Nucleus accumbens (tissue), 56 donors: ENCODE data around the gene GPR162.

Experiments
- DNase-seq, 56 donors: peaks; one replicate each; lab custom pipeline; 2025; lab: John Stamatoyannopoulos, UW

The GPR162 gene

DNA sequence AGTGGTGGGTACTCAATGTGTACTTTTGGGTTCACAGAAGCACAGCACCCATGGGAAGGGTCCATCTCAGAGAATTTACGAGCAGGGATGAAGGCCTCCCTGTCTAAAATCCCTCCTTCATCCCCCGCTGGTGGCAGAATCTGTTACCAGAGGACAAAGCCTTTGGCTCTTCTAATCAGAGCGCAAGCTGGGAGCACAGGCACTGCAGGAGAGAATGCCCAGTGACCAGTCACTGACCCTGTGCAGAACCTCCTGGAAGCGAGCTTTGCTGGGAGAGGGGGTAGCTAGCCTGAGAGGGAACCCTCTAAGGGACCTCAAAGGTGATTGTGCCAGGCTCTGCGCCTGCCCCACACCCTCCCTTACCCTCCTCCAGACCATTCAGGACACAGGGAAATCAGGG, 1.5 kb upstream of the GPR162 start:
- no peak for DNase-seq

DNA sequence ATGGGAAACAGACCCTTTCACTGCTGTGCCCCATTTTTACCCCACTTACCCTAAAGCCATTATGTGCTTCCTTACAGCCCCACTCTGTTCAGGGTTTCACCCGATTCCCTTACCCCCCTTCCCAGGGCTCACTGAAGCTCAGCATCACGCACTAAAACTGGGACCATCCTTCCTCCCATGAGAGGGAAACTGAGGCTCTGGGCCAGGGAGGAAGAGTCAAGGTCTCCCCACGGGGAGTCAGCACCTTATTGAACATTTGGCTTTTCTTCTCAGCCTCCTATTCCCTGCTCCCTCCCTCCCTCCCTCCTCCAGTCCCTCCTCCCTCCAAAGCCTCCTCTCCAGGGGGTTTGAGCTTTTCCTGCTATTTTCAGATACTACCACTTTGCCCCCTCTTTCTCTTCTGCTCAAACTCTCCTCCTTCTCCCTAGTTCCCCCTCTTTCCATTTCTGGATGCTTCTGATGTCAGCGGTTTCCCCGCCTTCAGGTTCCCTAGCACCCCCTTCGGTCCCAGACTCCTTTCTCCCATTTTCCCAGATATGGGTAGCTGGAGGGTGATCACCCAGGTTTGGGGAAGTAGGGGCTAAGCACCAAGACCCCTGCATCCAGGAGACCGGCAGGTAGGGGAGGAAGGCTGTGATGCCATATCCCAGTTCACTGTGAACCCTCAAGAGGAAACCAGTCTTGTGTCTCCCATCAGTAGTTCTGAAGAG, 960 bp downstream of the GPR162 start:
- peak in 4 of 56 donors; percentile 10 to 41 (median 22) for DNase-seq

- no peak for DNase-seq
Measured at GRCh38 chr12:6823182-6824084, 1.8 kb downstream of the GPR162 start.

DNA sequence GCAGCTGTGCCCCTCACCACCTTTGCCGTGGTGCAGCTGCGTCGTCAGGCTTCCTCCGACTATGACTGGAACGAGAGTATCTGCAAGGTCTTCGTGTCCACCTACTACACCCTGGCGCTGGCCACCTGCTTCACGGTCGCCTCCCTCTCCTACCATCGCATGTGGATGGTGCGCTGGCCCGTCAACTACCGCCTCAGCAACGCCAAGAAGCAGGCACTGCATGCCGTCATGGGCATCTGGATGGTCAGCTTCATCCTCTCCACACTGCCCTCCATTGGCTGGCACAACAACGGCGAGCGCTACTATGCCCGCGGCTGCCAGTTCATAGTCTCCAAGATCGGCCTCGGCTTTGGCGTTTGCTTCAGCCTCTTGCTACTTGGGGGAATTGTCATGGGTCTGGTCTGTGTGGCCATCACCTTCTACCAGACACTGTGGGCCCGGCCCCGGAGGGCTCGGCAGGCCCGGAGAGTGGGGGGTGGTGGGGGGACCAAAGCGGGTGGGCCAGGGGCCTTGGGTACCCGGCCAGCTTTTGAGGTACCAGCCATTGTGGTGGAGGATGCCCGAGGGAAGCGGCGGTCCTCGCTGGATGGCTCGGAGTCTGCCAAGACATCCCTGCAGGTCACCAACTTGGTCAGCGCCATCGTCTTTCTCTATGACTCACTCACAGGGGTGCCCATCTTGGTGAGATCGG, 2.6 kb downstream of the GPR162 start:
- DNase-seq: peak in 1 of 56 donors; percentile 9

- DNase-seq: no peak
Measured at GRCh38 chr12:6824901-6825381, 3.3 kb downstream of the GPR162 start.

- peak in 52 of 56 donors; percentile 26 to 90 (median 66) for DNase-seq
Measured at GRCh38 chr12:6825398-6826124, 3.9 kb downstream of the GPR162 start.

- no peak for DNase-seq
Measured at GRCh38 chr12:6826125-6826733, 4.6 kb downstream of the GPR162 start.

- DNase-seq: no peak
Measured at GRCh38 chr12:6826734-6827436, 5.3 kb downstream of the GPR162 start.

- peak in 52 of 56 donors; percentile 9 to 88 (median 54) for DNase-seq
Measured at GRCh38 chr12:6827437-6827911, 5.9 kb downstream of the GPR162 start.

DNA sequence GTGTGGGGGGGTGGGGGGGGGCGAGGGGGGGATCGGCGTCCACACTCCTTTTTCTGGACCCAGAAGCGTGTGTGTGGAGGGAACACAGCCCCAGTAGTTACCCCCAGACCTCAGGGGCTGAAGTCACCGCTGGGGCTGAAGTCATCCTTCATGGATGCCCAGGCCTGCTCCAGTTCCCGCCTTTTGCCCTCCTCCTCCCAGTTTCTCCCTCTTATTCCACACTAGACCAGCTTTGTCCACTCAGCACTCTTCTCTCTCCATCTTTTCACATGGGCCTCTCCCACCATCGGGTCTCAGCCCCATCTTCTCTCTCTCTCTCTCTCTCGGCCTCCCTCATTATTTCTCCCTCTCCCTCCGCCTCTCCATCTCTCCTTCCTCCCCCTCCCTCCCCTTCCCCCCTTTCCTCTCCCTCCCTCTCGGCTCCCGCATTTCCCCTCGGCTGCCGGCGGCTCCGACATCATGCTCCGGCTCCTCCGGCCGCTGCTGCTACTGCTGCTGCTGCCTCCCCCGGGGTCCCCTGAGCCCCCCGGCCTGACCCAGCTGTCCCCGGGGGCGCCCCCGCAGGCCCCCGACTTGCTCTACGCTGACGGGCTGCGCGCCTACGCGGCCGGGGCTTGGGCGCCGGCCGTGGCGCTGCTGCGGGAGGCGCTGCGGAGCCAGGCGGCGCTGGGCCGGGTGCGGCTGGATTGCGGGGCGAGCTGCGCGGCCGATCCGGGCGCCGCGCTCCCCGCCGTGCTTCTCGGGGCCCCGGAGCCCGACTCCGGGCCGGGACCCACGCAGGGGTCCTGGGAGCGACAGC, 6.6 kb downstream of the GPR162 start, which contains the start of gene P3H3:
Gene P3H3, plus strand, starts transcription at position 426 of the 799 bp plus-strand sequence. Its CDS starts 34 bp downstream, at position 460.
- peak in 25 of 56 donors; percentile 8 to 58 (median 31) for DNase-seq

GRCh38 chr12:6828781-6829535, 7.3 kb downstream of the GPR162 start:
- DNase-seq: peak in 19 of 56 donors; percentile 16 to 53 (median 38)

DNA sequence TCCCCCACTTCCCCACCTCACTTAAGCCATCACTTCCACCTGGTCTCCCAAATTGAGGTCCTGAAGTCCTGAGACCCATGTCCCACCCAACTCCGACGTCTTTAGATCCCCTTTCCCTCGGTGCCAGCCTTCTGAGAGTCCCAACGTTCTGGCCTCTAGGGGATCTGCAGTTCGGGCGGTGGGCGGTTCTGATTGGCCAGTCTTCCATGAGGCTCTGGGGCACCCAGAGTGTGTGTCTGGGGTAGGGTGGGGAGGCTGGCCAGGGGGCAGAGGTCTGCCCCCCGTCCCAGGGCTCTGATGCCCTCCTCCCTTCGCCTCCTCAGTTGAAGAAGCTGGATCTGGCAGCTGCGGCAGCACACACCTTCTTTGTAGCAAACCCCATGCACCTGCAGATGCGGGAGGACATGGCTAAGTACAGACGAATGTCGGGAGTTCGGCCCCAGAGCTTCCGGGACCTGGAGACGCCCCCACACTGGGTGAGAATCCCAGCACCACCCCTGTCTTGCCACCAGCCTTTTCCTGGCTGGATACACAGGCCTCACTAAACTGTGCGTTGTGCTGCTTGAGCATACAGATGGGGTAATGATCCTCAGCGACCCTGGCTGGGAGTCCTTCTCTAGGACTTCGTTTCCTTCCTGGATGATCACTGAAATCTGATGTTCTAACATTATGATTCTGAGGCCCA, 8.1 kb downstream of the GPR162 start:
- peak in 1 of 56 donors; percentile 27 for DNase-seq

DNA sequence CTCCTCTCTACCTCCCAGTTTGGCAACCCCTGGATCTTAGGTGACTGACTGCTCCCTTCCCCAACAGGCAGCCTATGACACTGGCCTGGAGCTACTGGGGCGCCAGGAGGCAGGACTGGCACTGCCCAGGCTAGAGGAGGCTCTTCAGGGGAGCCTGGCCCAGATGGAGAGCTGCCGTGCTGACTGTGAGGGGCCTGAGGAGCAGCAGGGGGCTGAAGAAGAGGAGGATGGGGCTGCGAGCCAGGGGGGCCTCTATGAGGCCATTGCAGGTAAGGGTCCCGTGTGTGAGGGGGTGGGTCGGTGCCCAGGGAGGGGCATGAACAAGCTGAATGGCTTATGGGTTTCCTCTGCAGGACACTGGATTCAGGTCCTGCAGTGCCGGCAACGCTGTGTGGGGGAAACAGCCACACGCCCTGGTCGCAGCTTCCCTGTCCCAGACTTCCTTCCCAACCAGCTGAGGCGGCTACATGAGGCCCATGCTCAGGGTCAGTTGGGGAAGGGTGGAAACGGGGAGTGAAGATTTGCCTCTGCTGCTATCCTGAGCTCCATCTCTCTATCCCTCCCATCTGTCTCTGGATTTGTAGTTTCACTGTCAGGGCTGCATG, 8.8 kb downstream of the GPR162 start:
- no peak for DNase-seq

GRCh38 chr12:6830999-6831398, 9.4 kb downstream of the GPR162 start:
- no peak for DNase-seq

DNA sequence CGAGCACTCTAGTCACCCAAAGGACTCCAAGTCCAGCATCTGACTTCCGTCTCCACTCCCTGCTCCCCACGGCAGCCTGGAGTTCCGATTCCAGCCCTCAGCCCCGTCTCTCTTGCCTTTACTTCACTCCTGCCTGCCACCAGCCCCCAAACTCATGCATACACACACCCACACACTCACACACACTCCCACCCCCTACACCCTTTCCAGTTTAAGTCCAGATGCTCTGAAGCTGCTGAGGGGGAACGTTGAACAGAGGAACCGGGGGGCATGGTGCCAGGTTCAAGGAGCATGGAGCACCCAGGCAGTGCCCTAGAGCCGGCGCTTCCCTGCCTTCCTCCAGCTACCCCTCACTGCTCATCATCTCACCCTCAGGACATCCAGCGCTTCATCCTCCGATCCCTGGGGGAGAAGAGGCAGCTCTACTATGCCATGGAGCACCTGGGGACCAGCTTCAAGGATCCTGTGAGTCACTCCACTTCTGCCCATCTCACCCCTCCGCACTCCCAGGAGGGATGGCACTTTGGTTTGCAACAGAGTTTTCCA, 9.9 kb downstream of the GPR162 start:
- no peak for DNase-seq

DNA sequence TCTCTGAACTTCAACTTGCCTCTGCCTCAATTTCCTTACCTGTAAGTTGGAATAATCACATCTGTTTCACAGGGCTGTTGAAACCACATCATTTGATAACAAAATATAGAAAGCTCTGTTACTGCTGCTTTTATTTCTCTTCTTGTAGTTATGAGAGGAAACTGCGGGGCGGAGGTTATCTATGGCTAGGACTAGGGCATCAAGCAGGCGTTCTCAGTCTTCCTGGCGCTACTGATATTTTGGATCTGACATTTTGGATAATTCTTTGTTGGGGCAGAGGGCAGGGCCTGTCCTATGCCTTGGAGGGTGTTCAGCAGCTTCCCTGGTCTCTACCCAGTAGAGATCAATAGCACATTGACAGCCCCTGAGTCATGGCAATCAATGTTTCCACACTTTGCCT, 10.5 kb downstream of the GPR162 start:
- DNase-seq: no peak
